Osteoblast (primary cell): ENCODE data around the gene PKP1. TPM values are rescaled to one million over a fixed set of nuclear protein-coding genes. Genes with fewer than 3 reads are reported as not detected.

ENCODE experiments used
- DNase-seq: peaks from one replicate; pipeline ENCODE4 v3.0.0; 2011; ENCODE audit warnings: low spot score, mixed read lengths; ENCODE audit not compliant: insufficient read length; ENCODE audit errors: missing footprints
- H2AFZ ChIP-seq: 2 replicates; pipeline ENCODE4 v1.6.0; 2011; ENCODE audit warnings: mild to moderate bottlenecking, low read length
- H3K27ac ChIP-seq: 2 replicates; pipeline ENCODE4 v1.5.1; 2011; ENCODE audit warnings: mild to moderate bottlenecking, low read depth, low read length, moderate library complexity
- H3K27me3 ChIP-seq: 2 replicates; pipeline ENCODE4 v1.6.0; 2012; ENCODE audit warnings: mild to moderate bottlenecking, control low read depth, inconsistent platforms, low read length, moderate library complexity; ENCODE audit not compliant: insufficient read depth
- H3K36me3 ChIP-seq: 2 replicates; pipeline ENCODE4 v1.5.1; 2011; ENCODE audit warnings: mild to moderate bottlenecking, low read length, control low read depth, moderate library complexity; ENCODE audit not compliant: insufficient read depth
- H3K4me1 ChIP-seq: 2 replicates; pipeline ENCODE4 v1.5.1; 2011; ENCODE audit warnings: mild to moderate bottlenecking, low read length, control low read depth, moderate library complexity; ENCODE audit not compliant: insufficient read depth
- H3K4me2 ChIP-seq: 2 replicates; pipeline ENCODE4 v1.6.0; 2011; ENCODE audit warnings: mild to moderate bottlenecking, low read length; ENCODE audit not compliant: insufficient read depth
- H3K4me3 ChIP-seq: fragments of 200-600 bp; sonication (generic); 3 replicates; pipeline ENCODE4 v1.5.1; 2012; ENCODE audit warnings: mild to moderate bottlenecking, low read length, inconsistent platforms; ENCODE audit not compliant: insufficient read depth
- H3K79me2 ChIP-seq: 2 replicates; pipeline ENCODE4 v1.6.0; 2012; ENCODE audit warnings: mild to moderate bottlenecking, low read length, control low read depth, inconsistent platforms; ENCODE audit not compliant: insufficient read depth
- H3K9me3 ChIP-seq: 2 replicates; pipeline ENCODE4 v1.5.1; 2011; ENCODE audit warnings: low read depth, low read length, control low read depth
- H4K20me1 ChIP-seq: 2 replicates; pipeline ENCODE4 v1.6.0; 2012; ENCODE audit warnings: mild to moderate bottlenecking, low read length, control low read depth; ENCODE audit not compliant: insufficient read depth
- CTCF ChIP-seq: IDR thresholded peaks from 2 replicates; pipeline ENCODE4 v1.5.1; 2011; ENCODE audit warnings: mild to moderate bottlenecking, low read depth, low read length, moderate library complexity; ENCODE audit errors: extremely low read depth
- total RNA-seq: library from RNA; depleted of rRNA; stranded (reverse); fragments of >200 nt; gene quantifications from 2 replicates; pipeline ENCODE4 v1.2.3, GENCODE V29; 2012

The PKP1 gene
- total RNA-seq, 1 donor, result under 0.01 TPM

- no peak for DNase-seq
- H3K4me1 ChIP-seq, result no peaks in the 10 kb centered on the region
- H3K4me2 ChIP-seq, result no peak overlapping the region
- no peaks in the 10 kb centered on the region for H4K20me1 ChIP-seq
- H3K79me2 ChIP-seq, result no peaks in the 10 kb centered on the region
- no peak overlapping the region for H3K4me3 ChIP-seq
- no peaks in the 10 kb centered on the region for H3K36me3 ChIP-seq
- no peaks in the 10 kb centered on the region for H3K9me3 ChIP-seq
- no peak for TF ChIP-seq CTCF
- H3K27me3 ChIP-seq, result peaks cover 6% of the 10 kb centered on the region
- no peak overlapping the region for H2AFZ ChIP-seq
- no peak overlapping the region for H3K27ac ChIP-seq
These were observed 72.2 kb downstream of the PKP1 start for GRCh38 chr1:201355471-201355870.

- Histone ChIP-seq H3K9me3 (no peaks in the 10 kb centered on the region), H3K4me1 (no peaks in the 10 kb centered on the region), H3K4me3 (no peak overlapping the region), H2AFZ (no peak overlapping the region), H3K4me2 (no peak overlapping the region), H3K27me3 (peaks cover 6% of the 10 kb centered on the region), H3K79me2 (no peaks in the 10 kb centered on the region), H3K27ac (no peak overlapping the region), H3K36me3 (no peaks in the 10 kb centered on the region), H4K20me1 (no peaks in the 10 kb centered on the region)
- DNase-seq, result no peak
- TF ChIP-seq CTCF, result no peak
These were observed 72.9 kb downstream of the PKP1 start for GRCh38 chr1:201356236-201356635.

GRCh38 chr1:201356701-201357100 is 73.4 kb downstream of the PKP1 start:
- no peak for DNase-seq
- no peaks in the 10 kb centered on the region for H3K9me3 ChIP-seq
- no peak overlapping the region for H3K4me2 ChIP-seq
- no peak overlapping the region for H3K4me3 ChIP-seq
- H3K4me1 ChIP-seq, result no peaks in the 10 kb centered on the region
- no peaks in the 10 kb centered on the region for H3K36me3 ChIP-seq
- H3K27me3 ChIP-seq, result peaks cover 6% of the 10 kb centered on the region
- TF ChIP-seq CTCF, result no peak
- H2AFZ ChIP-seq, result no peak overlapping the region
- no peak overlapping the region for H3K27ac ChIP-seq
- no peaks in the 10 kb centered on the region for H4K20me1 ChIP-seq
- no peaks in the 10 kb centered on the region for H3K79me2 ChIP-seq

GRCh38 chr1:201357211-201357610 is 73.9 kb downstream of the PKP1 start:
- Histone ChIP-seq H3K27ac (no peak overlapping the region), H3K4me1 (no peaks in the 10 kb centered on the region), H4K20me1 (no peaks in the 10 kb centered on the region), H3K9me3 (no peaks in the 10 kb centered on the region), H3K79me2 (no peaks in the 10 kb centered on the region), H2AFZ (no peak overlapping the region), H3K4me2 (no peak overlapping the region), H3K4me3 (no peak overlapping the region), H3K27me3 (peaks cover 10% of the 10 kb centered on the region), H3K36me3 (no peaks in the 10 kb centered on the region)
- TF ChIP-seq CTCF, result no peak
- no peak for DNase-seq
